A673 (cell line): ENCODE data around the gene NHSL1.

Source experiments
- EZH2 ChIP-seq: fragments of 200-600 bp; sonication (generic); IDR thresholded peaks from 2 replicates; pipeline ENCODE4 v1.6.1; 2017; ENCODE audit warnings: borderline replicate concordance, low read depth, mild to moderate bottlenecking, mixed read lengths, antibody characterized with exemption, low read length; ENCODE audit not compliant: poor library complexity, severe bottlenecking
- TF ChIP-seq, protein P1 (sequence below): fragments of 300-800, 200-600 bp; sonication (generic); conservative IDR thresholded peaks from 2 replicates; pipeline ENCODE4 v1.5.1; 2017; ENCODE audit warnings: low read depth, mild to moderate bottlenecking, antibody characterized with exemption, low read length, moderate library complexity, mixed read lengths

DNA sequence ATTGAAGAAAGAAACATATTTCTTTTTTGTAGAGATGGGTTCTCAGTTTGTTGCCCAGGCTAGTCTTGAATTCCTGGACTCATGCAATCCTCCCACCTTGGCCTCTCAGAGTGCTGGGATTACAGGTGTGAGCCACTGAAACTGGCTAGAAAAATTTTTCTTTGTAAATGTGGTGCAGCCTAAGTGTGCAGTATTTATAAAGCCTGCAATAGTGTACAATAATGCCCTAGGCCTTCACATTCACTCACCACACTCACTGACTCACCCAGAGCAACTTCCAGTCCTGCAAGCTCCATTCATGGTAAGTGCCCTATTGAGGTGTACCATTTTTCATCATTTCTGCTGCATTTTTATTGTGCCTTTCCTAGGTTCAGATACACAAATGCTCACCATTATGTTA is 31.4 kb downstream of the NHSL1 start:
- TF ChIP-seq, protein P1, sequence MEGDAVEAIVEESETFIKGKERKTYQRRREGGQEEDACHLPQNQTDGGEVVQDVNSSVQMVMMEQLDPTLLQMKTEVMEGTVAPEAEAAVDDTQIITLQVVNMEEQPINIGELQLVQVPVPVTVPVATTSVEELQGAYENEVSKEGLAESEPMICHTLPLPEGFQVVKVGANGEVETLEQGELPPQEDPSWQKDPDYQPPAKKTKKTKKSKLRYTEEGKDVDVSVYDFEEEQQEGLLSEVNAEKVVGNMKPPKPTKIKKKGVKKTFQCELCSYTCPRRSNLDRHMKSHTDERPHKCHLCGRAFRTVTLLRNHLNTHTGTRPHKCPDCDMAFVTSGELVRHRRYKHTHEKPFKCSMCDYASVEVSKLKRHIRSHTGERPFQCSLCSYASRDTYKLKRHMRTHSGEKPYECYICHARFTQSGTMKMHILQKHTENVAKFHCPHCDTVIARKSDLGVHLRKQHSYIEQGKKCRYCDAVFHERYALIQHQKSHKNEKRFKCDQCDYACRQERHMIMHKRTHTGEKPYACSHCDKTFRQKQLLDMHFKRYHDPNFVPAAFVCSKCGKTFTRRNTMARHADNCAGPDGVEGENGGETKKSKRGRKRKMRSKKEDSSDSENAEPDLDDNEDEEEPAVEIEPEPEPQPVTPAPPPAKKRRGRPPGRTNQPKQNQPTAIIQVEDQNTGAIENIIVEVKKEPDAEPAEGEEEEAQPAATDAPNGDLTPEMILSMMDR, result no peak
- TF ChIP-seq EZH2, result no peak
